ENCODE measurements around the gene ZFP57.

Gene ZFP57

GRCh38 chr6:29630315-29630714 lies 50.6 kb downstream of the ZFP57 start:
- Histone ChIP-seq H3K4me3 (no peak overlapping the region), H3K27ac (no peak overlapping the region)

GRCh38 chr6:29629571-29629970 lies 51.4 kb downstream of the ZFP57 start:
- H3K27ac ChIP-seq = no peak overlapping the region
- no peak overlapping the region for H3K4me3 ChIP-seq

GRCh38 chr6:29628419-29629281 lies 52.3 kb downstream of the ZFP57 start:
- H3K4me3 ChIP-seq = peak overlapping the region; percentile 37 to 56 (median 45)
- peak overlapping the region in 13 of 21 experiments; percentile 9 to 83 (median 53) for H3K27ac ChIP-seq

- Histone ChIP-seq H3K4me3 (peak overlapping the region; percentile 37 to 56 (median 45)), H3K27ac (peak overlapping the region in 14 of 21 experiments; percentile 23 to 83 (median 60))
Measured at GRCh38 chr6:29627755-29628418, 53.1 kb downstream of the ZFP57 start.

GRCh38 chr6:29626948-29627754 lies 53.8 kb downstream of the ZFP57 start:
- H3K27ac ChIP-seq = peak overlapping the region in 13 of 21 experiments; percentile 16 to 83 (median 62)
- peak overlapping the region; percentile 37 to 56 (median 45) for H3K4me3 ChIP-seq

- no peak overlapping the region for H3K27ac ChIP-seq
- H3K4me3 ChIP-seq = no peak overlapping the region
Measured at GRCh38 chr6:29625337-29625930, 55.5 kb downstream of the ZFP57 start.

GRCh38 chr6:29624520-29624961 lies 56.4 kb downstream of the ZFP57 start:
- Histone ChIP-seq H3K4me3 (no peak overlapping the region), H3K27ac (no peak overlapping the region)
